HepG2 (cell line): Measurements from ENCODE around the gene C3orf18. TPM values are rescaled to one million over a fixed set of nuclear protein-coding genes. Genes with fewer than 3 reads are reported as not detected.
A peak's percentile ranks its signal among the peaks of the same experiment; 100 is the strongest.

ENCODE experiments used
- ATAC-seq: fragments of 200-7000 bp; cut with Tn5 transposase; 3 replicates; pipeline ENCODE4 v1.9.1; 2020; ENCODE audit warnings: mild to moderate bottlenecking, moderate library complexity
- BruUV-seq: library from RNA; stranded (reverse); fragments of 400-500 nt; replicated peaks from 2 replicates; lab custom pipeline; 2021; lab: Mats Ljungman, UMichigan
- CTCF ChIA-PET: fragments of 300-600 bp; formaldehyde crosslinking; extraction: SDS; loops from one replicate; lab custom pipeline; 2021; ENCODE audit warnings: low total read pairs, inconsistent platforms, low intra/inter-chr PET ratio; lab: Yijun Ruan, JAX
- POLR2A ChIA-PET: fragments of 350-600 bp; sonication (Branson Sonifier 250); formaldehyde crosslinking; loops from one replicate; lab custom pipeline; 2020; ENCODE audit warnings: antibody characterized with exemption, inconsistent platforms; lab: Yijun Ruan, JAX
- DNase-seq: peaks from one replicate; pipeline ENCODE4 v3.0.0-alpha.2; 2015; ENCODE audit warnings: low spot score
- FAIRE-seq: peaks from 3 replicates; lab custom pipeline; 2011; peaks lifted over from hg19 to GRCh38; lab: Jason Lieb, UNC
- H2AFZ ChIP-seq: one replicate; pipeline ENCODE4 v1.6.1; 2011; ENCODE audit warnings: low read length, inconsistent platforms
- H3K27ac ChIP-seq: fragments of 300-600 bp; 3 replicates; pipeline ENCODE4 v1.8.0; 2011; ENCODE audit warnings: mixed run types, mild to moderate bottlenecking, mixed read lengths, low read length, inconsistent platforms; ENCODE audit not compliant: insufficient read depth; ENCODE audit errors: extremely low read length
- H3K27me3 ChIP-seq, 2 experiments: fragments of 200-600 bp in 1 of 2; 2 replicates in 1 of 2; 3 replicates in 1 of 2; pipeline versions ENCODE4 v1.6.0 to v1.8.0; 2011; ENCODE audit warnings: low read length in 2 of 2, mild to moderate bottlenecking in 2 of 2, moderate library complexity in 2 of 2, inconsistent platforms in 1 of 2; ENCODE audit not compliant: insufficient read depth in 2 of 2, control insufficient read depth in 1 of 2
- H3K36me3 ChIP-seq, 2 experiments: fragments of 200-600 bp in 1 of 2; replicated peaks in 1 of 2; 2 replicates in 1 of 2; 3 replicates in 1 of 2; pipeline versions ENCODE4 v1.5.1 to v1.8.0; 2011; ENCODE audit warnings: low read length in 2 of 2, inconsistent platforms in 1 of 2; ENCODE audit not compliant: insufficient read depth in 2 of 2, control insufficient read depth in 1 of 2
- H3K4me1 ChIP-seq: 2 replicates; pipeline ENCODE4 v1.5.1; 2012; ENCODE audit warnings: low read length, inconsistent platforms; ENCODE audit not compliant: insufficient read depth
- H3K4me2 ChIP-seq: 2 replicates; pipeline ENCODE4 v1.6.0; 2011; ENCODE audit warnings: low read depth, low read length, inconsistent platforms
- H3K4me3 ChIP-seq, 3 experiments: fragments of 200-600 bp in 1 of 3; sonication (generic), shearing (Covaris generic) in 1 of 3; replicated peaks in 1 of 3; 2 replicates each; pipeline ENCODE4 v1.5.1; 2011 to 2016; ENCODE audit warnings: low read length in 3 of 3, inconsistent platforms in 2 of 3, low read depth in 2 of 3, mild to moderate bottlenecking in 2 of 3, control low read depth in 1 of 3, mixed read lengths in 1 of 3; ENCODE audit not compliant: insufficient read depth in 1 of 3
- H3K79me2 ChIP-seq: one replicate; pipeline ENCODE4 v1.6.1; 2011; ENCODE audit warnings: low read length, inconsistent platforms; ENCODE audit not compliant: insufficient read depth
- H3K9ac ChIP-seq: 2 replicates; pipeline ENCODE4 v1.6.0; 2011; ENCODE audit warnings: mild to moderate bottlenecking, low read depth, low read length, inconsistent platforms; ENCODE audit not compliant: insufficient read depth
- H3K9me3 ChIP-seq: 2 replicates; pipeline ENCODE4 v1.5.1; 2012; ENCODE audit warnings: mild to moderate bottlenecking, low read length
- H4K20me1 ChIP-seq: 2 replicates; pipeline ENCODE4 v1.6.0; 2011; ENCODE audit warnings: inconsistent platforms, mild to moderate bottlenecking, low read length, moderate library complexity; ENCODE audit not compliant: insufficient read depth
- FOSL2 ChIP-seq: sonication (generic); formaldehyde crosslinking; IDR thresholded peaks from 2 replicates; pipeline ENCODE4 v1.4.0; 2020; ENCODE audit warnings: missing genetic modification reagents
- FUBP1 ChIP-seq: sonication (generic); formaldehyde crosslinking; IDR thresholded peaks from 2 replicates; pipeline ENCODE4 v1.5.1; 2020; ENCODE audit warnings: missing genetic modification reagents, mild to moderate bottlenecking, borderline replicate concordance
- HINFP ChIP-seq: sonication (generic); formaldehyde crosslinking; IDR thresholded peaks from 2 replicates; pipeline ENCODE4 v1.4.0; 2020; ENCODE audit warnings: low read depth, mild to moderate bottlenecking, missing genetic modification reagents
- PCBP2 ChIP-seq: fragments of 200-400 bp; formaldehyde crosslinking; optimal IDR thresholded peaks from 2 replicates; pipeline ENCODE3; 2018; ENCODE audit warnings: low read length, low read depth; ENCODE audit not compliant: poor library complexity, severe bottlenecking
- ZNF768 ChIP-seq: sonication (generic); formaldehyde crosslinking; IDR thresholded peaks from 2 replicates; pipeline ENCODE4 v1.4.0; 2020; ENCODE audit warnings: missing genetic modification reagents
- WGBS: methylation state at CpG from one replicate; pipeline ENCODE4 v1.1.6; 2017; ENCODE audit warnings: low lambda C conversion rate; 5-methylcytosine and 5-hydroxymethylcytosine counted together
- in situ Hi-C: cut with HindIII; loops from 2 replicates; pipeline ENCODE4 v1.10.0; 2017; ENCODE audit warnings: low pct_unique_long_range_greater_than_20kb; ENCODE audit not compliant: extremely low pct_ligation_motif_present
- intact Hi-C: fragments of 100-400 bp; cut with micrococcal nuclease; formaldehyde crosslinking; loops from one replicate; pipeline ENCODE4 v1.10.0; 2022; ENCODE audit not compliant: unreplicated experiment
- polyA plus RNA-seq, 8 experiments: library from polyadenylated mRNA; depleted of rRNA in 3 of 8; stranded (reverse) in 7 of 8; unstranded in 1 of 8; fragments of >200 nt; fragmentation: Illumina TruSeq in 4 of 8; extraction: Trizol in 4 of 8; gene quantifications; 2 replicates each; pipeline versions ENCODE4 v1.2.1 to v1.2.3, GENCODE V29; 2011 to 2016; ENCODE audit warnings: low read depth in 4 of 8, missing spikeins in 1 of 8, mixed read lengths in 1 of 8; ENCODE audit not compliant: insufficient read depth in 1 of 8
- total RNA-seq, 5 experiments: library from RNA; depleted of rRNA; stranded (reverse); fragments of >200 nt; fragmentation: Illumina TruSeq; extraction: Trizol; gene quantifications; 2 replicates each; pipeline ENCODE4 v1.2.3, GENCODE V29; 2016; ENCODE audit warnings: low read depth in 1 of 5

C3orf18 gene
- total and polyA plus RNA-seq, 2 of the 13 experiments (the other 11 are each of a cell fraction or from before 2014, with no cell fraction given) = 1.6 to 4.8 TPM

- TF ChIP-seq FUBP1 (CRISPR knock-in tag) (0 out of 2 replicates have a peak, but pooled peaks have one; percentile 43), PCBP2 (no peak), FOSL2 (CRISPR knock-in tag) (no peak; the same call in 1 of the 2 replicates)
- TF ChIP-seq, all 625 proteins: peak for 50
Measured at GRCh38 chr3:50572158-50572557, 4.6 kb upstream of the C3orf18 start (continued).

- no peak for FAIRE-seq
- H3K27me3 ChIP-seq = peaks cover 4 to 7% of the 10 kb centered on the region in 2 experiments; a peak in 2 of 5 replicates
- no peak for TF ChIP-seq HINFP (CRISPR knock-in tag)
- peak; percentile 84 for TF ChIP-seq ZNF768 (CRISPR knock-in tag)
- TF ChIP-seq, all 625 proteins: peak for 1
- H3K79me2 ChIP-seq = no peaks in the 10 kb centered on the region
- H3K36me3 ChIP-seq = no peaks in the 10 kb centered on the region; a peak in 2 of 5 replicates
- no peaks in the 10 kb centered on the region for H3K9me3 ChIP-seq
- no peak overlapping the region for H3K9ac ChIP-seq
- peaks cover 54% of the 10 kb centered on the region for H3K4me1 ChIP-seq
- no peak overlapping the region for H3K27ac ChIP-seq
- intact Hi-C loops (no loop called here), in situ Hi-C loops (loop anchor here (5.0 kb wide), 3 partner anchors 41 to 811 kb away; partner anchors contain the start of gene CISH)
- DNase-seq (no peak), ATAC-seq (no peak)
- 5% methylated on average over 3 of the region's 4 CpGs for WGBS
- no peak overlapping the region for H2AFZ ChIP-seq
- no peak overlapping the region for H3K4me3 ChIP-seq
- H3K4me2 ChIP-seq = no peak overlapping the region
- ChIA-PET CTCF (interaction anchor here (1.5 to 7.2 kb wide), 2 partner anchors 42 to 81 kb away, joined by 4 to 182 read pairs; partner anchors contain the start of genes CISH and MAPKAPK3), POLR2A (interaction anchor here (1.4 to 3.3 kb wide), 3 partner anchors 17 to 45 kb away, joined by 4 to 64 read pairs (median 12); partner anchors contain the start of gene CISH)
- BruUV-seq = no TSS peak
- no peaks in the 10 kb centered on the region for H4K20me1 ChIP-seq
Measured at GRCh38 chr3:50571486-50571885, 3.9 kb upstream of the C3orf18 start.
